OCI-LY7 (cell line): ENCODE results near the gene PALD1.

ENCODE experiments used
- EZH2phosphoT487 ChIP-seq: fragments of 200-600 bp; sonication (generic); IDR thresholded peaks from 2 replicates; pipeline ENCODE4 v1.6.1; 2018; ENCODE audit warnings: low read depth, borderline replicate concordance, mild to moderate bottlenecking, mixed run types, antibody characterized with exemption, low read length, moderate library complexity, mixed read lengths
- TF ChIP-seq, protein P1 (sequence below): fragments of 200-600 bp; sonication (generic); conservative IDR thresholded peaks from 2 replicates; pipeline ENCODE4 v1.5.1; 2014; ENCODE audit warnings: mild to moderate bottlenecking, antibody characterized with exemption, low read length, moderate library complexity, mixed read lengths

DNA sequence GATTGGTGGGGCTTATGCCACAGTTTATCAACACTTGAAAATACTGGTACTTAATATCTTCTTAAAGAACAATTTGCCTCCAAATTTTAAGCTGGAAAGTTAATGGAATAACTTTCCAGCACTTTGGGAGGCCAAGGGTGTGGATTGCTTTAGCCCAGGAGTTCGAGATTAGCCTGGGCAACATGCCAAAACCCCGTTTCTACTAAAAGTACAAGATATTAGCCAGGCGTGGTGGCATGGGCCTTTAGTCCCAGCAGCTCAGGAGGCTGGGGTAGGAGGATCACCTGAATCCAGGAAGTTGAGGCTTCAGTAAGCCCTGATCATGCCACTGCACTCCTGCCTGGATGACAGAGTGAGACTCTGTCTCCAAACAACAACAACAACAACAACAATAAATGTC lies 68.0 kb downstream of the PALD1 start:
- TF ChIP-seq, protein P1, sequence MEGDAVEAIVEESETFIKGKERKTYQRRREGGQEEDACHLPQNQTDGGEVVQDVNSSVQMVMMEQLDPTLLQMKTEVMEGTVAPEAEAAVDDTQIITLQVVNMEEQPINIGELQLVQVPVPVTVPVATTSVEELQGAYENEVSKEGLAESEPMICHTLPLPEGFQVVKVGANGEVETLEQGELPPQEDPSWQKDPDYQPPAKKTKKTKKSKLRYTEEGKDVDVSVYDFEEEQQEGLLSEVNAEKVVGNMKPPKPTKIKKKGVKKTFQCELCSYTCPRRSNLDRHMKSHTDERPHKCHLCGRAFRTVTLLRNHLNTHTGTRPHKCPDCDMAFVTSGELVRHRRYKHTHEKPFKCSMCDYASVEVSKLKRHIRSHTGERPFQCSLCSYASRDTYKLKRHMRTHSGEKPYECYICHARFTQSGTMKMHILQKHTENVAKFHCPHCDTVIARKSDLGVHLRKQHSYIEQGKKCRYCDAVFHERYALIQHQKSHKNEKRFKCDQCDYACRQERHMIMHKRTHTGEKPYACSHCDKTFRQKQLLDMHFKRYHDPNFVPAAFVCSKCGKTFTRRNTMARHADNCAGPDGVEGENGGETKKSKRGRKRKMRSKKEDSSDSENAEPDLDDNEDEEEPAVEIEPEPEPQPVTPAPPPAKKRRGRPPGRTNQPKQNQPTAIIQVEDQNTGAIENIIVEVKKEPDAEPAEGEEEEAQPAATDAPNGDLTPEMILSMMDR: no peak
- no peak for TF ChIP-seq EZH2phosphoT487
